K562 (cell line): ENCODE measurements around the gene UQCRHL. TPM values are rescaled to one million over a fixed set of nuclear protein-coding genes. Genes with fewer than 3 reads are reported as not detected.

ENCODE experiments used
- BCOR ChIP-seq: fragments of 450-650 bp; IDR thresholded peaks from 2 replicates; pipeline ENCODE4 v1.6.1; 2016
- CBX2 ChIP-seq: fragments of 200-600 bp; sonication (generic); IDR thresholded peaks from one replicate; pipeline ENCODE4 v1.6.1; 2012; ENCODE audit warnings: mild to moderate bottlenecking, low read length, inconsistent platforms; ENCODE audit not compliant: insufficient read depth, poor library complexity, severe bottlenecking
- CHCHD3 ChIP-seq: fragments of 250-450 bp; sonication (Bioruptor Pico); IDR thresholded peaks from 2 replicates; pipeline ENCODE4 v2.1.2; 2022; ENCODE audit warnings: mild to moderate bottlenecking
- FOXK2 ChIP-seq, 2 experiments: fragments of 450-650 bp; IDR thresholded peaks in 1 of 2; conservative IDR thresholded peaks in 1 of 2; 2 replicates each; pipeline ENCODE4 v1.6.1; 2016; ENCODE audit warnings: low read depth in 2 of 2, mild to moderate bottlenecking in 1 of 2
- HLTF ChIP-seq: fragments of 450-650 bp; IDR thresholded peaks from 2 replicates; pipeline ENCODE4 v1.6.1; 2016
- HNRNPLL ChIP-seq: fragments of 200-400 bp; formaldehyde crosslinking; IDR thresholded peaks from 2 replicates; pipeline ENCODE4 v1.6.1; 2017; ENCODE audit warnings: low read length, low read depth, mild to moderate bottlenecking; ENCODE audit not compliant: poor library complexity, severe bottlenecking
- KHSRP ChIP-seq: fragments of 450-650 bp; IDR thresholded peaks from 2 replicates; pipeline ENCODE4 v1.6.1; 2017
- NBN ChIP-seq: fragments of 450-650 bp; IDR thresholded peaks from 2 replicates; pipeline ENCODE4 v1.6.1; 2016; ENCODE audit warnings: low read depth, mild to moderate bottlenecking
- NR0B1 ChIP-seq: fragments of 450-650 bp; IDR thresholded peaks from one replicate; pipeline ENCODE4 v1.6.1; 2018; ENCODE audit warnings: mild to moderate bottlenecking, moderate library complexity; ENCODE audit not compliant: partially characterized antibody
- NR2F6 ChIP-seq: fragments of 450-650 bp; formaldehyde crosslinking; IDR thresholded peaks from 2 replicates; pipeline ENCODE4 v1.4.0; 2020; ENCODE audit warnings: mild to moderate bottlenecking
- NRF1 ChIP-seq, 2 experiments: fragments of 450-650 bp; IDR thresholded peaks in 1 of 2; conservative IDR thresholded peaks in 1 of 2; 2 replicates each; pipeline ENCODE4 v1.6.1; 2014; ENCODE audit warnings: mild to moderate bottlenecking in 2 of 2
- SP2 ChIP-seq: IDR thresholded peaks from 2 replicates; pipeline ENCODE4 v1.6.1; 2011; ENCODE audit warnings: mild to moderate bottlenecking, low read depth, low read length, moderate library complexity; ENCODE audit not compliant: poor library complexity, severe bottlenecking; ENCODE audit errors: extremely low read depth
- TSHZ1 ChIP-seq: fragments of 250-450 bp; sonication (Bioruptor Pico); IDR thresholded peaks from 2 replicates; pipeline ENCODE4 v1.4.0; 2020; ENCODE audit warnings: mild to moderate bottlenecking, moderate library complexity
- ZC3H8 ChIP-seq: fragments of 450-650 bp; IDR thresholded peaks from 2 replicates; pipeline ENCODE4 v1.6.1; 2017
- ZFX ChIP-seq: sonication (generic); formaldehyde crosslinking; IDR thresholded peaks from 2 replicates; pipeline ENCODE4 v1.8.0; 2022; ENCODE audit warnings: mild to moderate bottlenecking, missing genetic modification reagents, moderate library complexity
- ZNF124 ChIP-seq: sonication (generic); formaldehyde crosslinking; IDR thresholded peaks from 2 replicates; pipeline ENCODE4 v1.8.1; 2022; ENCODE audit warnings: missing genetic modification reagents
- ZNF165 ChIP-seq: fragments of 250-450 bp; sonication (Bioruptor Pico); IDR thresholded peaks from 2 replicates; pipeline ENCODE4 v1.4.0; 2020; ENCODE audit warnings: borderline replicate concordance
- ZNF57 ChIP-seq: fragments of 450-650 bp; formaldehyde crosslinking; IDR thresholded peaks from 2 replicates; pipeline ENCODE4 v1.4.0; 2020; ENCODE audit warnings: mild to moderate bottlenecking, moderate library complexity
- polyA plus RNA-seq, 8 experiments: library from polyadenylated mRNA; depleted of rRNA in 4 of 8; stranded (reverse) in 5 of 8; unstranded in 3 of 8; fragments of >200 nt; fragmentation: Nextera tagmentation in 2 of 8; fragmentation: Illumina TruSeq in 1 of 8; extraction: Ambion mirVana in 2 of 8; extraction: Trizol in 1 of 8; gene quantifications; 2 replicates each; pipeline versions ENCODE4 v1.2.1 to v1.2.3, GENCODE V29; 2011 to 2014; ENCODE audit warnings: inconsistent platforms in 1 of 8, missing spikeins in 1 of 8
- total RNA-seq, 7 experiments: library from RNA; depleted of rRNA in 6 of 7; stranded (reverse); fragments of >200 nt in 6 of 7; fragmentation: Illumina TruSeq in 2 of 7; extraction: Trizol in 2 of 7; gene quantifications; 2 replicates each; pipeline versions ENCODE4 v1.2.1 to v1.2.3, GENCODE V29; 2011 to 2021; ENCODE audit warnings: low replicate concordance in 1 of 7
- TF ChIP-seq, protein P1 (sequence below): sonication (generic); formaldehyde crosslinking; IDR thresholded peaks from 2 replicates; pipeline ENCODE4 v1.8.0; 2022; ENCODE audit warnings: mild to moderate bottlenecking, missing genetic modification reagents
- TF ChIP-seq, protein P2 (sequence below), 2 experiments: IDR thresholded peaks; 2 replicates each; pipeline ENCODE4 v1.6.1; 2012; ENCODE audit warnings: improper control_type of control experiment in 2 of 2, low read depth in 2 of 2, low read length in 2 of 2, borderline replicate concordance in 1 of 2

Gene UQCRHL
- total and polyA plus RNA-seq, 9 of the 15 experiments (the other 6 are each of a cell fraction or from before 2014, with no cell fraction given), result 5.1 to 41.3 (median 21.8) TPM

DNA sequence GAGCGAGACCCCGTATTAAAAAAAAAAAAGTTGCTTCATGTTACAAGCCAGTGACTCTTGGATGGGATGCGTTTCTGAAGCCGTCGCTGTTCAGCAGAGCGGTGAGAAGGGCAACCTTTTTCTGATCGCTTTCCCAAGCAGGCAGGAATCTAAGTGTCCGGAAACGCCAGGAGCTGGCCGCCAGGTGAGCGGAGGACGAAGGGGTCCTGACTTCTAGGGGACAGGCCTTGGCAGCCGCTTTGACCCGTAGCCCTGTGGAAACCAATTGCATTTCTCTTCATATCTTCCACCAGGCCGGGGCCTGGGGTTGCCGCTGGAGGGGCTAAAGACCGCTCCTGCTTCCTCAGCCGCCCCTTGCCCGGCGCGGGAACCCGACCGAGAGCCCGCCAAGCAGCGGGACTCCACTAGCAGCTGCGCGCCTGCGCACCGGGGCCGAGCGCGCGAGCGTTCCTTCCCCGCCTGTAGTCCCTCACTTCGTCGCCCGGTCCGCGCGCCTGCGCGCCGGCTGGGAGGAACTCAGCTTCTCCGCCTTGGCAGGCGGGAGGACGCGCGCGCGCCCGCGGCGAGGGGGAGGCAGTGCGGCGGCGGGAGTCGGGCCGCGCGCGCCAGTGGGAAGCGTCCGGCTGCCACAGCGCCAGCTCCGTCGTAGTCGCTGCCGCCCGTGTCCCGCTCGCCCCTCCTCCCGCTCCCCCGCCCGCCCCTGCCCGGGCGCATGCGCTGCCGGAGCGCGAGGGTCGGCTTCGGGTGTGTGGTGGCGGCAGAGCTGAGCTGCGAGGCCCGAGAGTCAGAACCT is 39.8 kb upstream of the UQCRHL start, which contains the start of gene SPEN (continued):
- TF ChIP-seq, protein P1, sequence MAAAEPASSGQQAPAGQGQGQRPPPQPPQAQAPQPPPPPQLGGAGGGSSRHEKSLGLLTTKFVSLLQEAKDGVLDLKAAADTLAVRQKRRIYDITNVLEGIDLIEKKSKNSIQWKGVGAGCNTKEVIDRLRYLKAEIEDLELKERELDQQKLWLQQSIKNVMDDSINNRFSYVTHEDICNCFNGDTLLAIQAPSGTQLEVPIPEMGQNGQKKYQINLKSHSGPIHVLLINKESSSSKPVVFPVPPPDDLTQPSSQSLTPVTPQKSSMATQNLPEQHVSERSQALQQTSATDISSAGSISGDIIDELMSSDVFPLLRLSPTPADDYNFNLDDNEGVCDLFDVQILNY, result no peak
- TF ChIP-seq KHSRP (no peak), NR2F6 (CRISPR knock-in tag) (0 out of 2 replicates have a peak, but pooled peaks have one; percentile 76), TSHZ1 (CRISPR knock-in tag) (peak; percentile 69; the same call in 1 of the 2 replicates), ZNF57 (CRISPR knock-in tag) (0 out of 2 replicates have a peak, but pooled peaks have one; percentile 39), FOXK2 (conservative IDR thresholded peaks at IDR 0.05 in 1 of 2, IDR thresholded peaks at IDR 0.05 in 1 of 2; ENCODE audit: low read depth in 2 of 2) (no peak), NR0B1 (no peak), NBN (peak; percentile 55; the same call in 1 of the 2 replicates), ZFX (CRISPR knock-in tag) (peak; percentile 85), NRF1 (conservative IDR thresholded peaks at IDR 0.05 in 1 of 2, IDR thresholded peaks at IDR 0.05 in 1 of 2) (peak; percentile 99), HNRNPLL (peak; percentile 67), CBX2 (no peak), ZC3H8 (no peak), ZNF124 (CRISPR knock-in tag) (no peak), BCOR (peak; percentile 94), SP2 (no peak), ZNF165 (CRISPR knock-in tag) (0 out of 2 replicates have a peak, but pooled peaks have one; percentile 61), CHCHD3 (CRISPR knock-in tag) (peak; percentile 84; the same call in 1 of the 2 replicates), HLTF (no peak; the same call in 1 of the 2 replicates)
- TF ChIP-seq, protein P2, sequence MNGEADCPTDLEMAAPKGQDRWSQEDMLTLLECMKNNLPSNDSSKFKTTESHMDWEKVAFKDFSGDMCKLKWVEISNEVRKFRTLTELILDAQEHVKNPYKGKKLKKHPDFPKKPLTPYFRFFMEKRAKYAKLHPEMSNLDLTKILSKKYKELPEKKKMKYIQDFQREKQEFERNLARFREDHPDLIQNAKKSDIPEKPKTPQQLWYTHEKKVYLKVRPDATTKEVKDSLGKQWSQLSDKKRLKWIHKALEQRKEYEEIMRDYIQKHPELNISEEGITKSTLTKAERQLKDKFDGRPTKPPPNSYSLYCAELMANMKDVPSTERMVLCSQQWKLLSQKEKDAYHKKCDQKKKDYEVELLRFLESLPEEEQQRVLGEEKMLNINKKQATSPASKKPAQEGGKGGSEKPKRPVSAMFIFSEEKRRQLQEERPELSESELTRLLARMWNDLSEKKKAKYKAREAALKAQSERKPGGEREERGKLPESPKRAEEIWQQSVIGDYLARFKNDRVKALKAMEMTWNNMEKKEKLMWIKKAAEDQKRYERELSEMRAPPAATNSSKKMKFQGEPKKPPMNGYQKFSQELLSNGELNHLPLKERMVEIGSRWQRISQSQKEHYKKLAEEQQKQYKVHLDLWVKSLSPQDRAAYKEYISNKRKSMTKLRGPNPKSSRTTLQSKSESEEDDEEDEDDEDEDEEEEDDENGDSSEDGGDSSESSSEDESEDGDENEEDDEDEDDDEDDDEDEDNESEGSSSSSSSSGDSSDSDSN (IDR thresholded peaks at IDR 0.05; ENCODE audit: borderline replicate concordance in 1 of 2, low read depth in 2 of 2, low read length in 2 of 2), result peak; percentile 42 to 85; a peak in 3 of 4 replicates
